NCI-H82 (cell line): ENCODE measurements around the gene SDK2.

ENCODE experiments used
- DNase-seq: peaks from one replicate; lab custom pipeline; 2025; lab: John Stamatoyannopoulos, UW

SDK2 gene

GRCh38 chr17:73653810-73654209 is 9.6 kb upstream of the SDK2 start:
- no peak for DNase-seq

DNA sequence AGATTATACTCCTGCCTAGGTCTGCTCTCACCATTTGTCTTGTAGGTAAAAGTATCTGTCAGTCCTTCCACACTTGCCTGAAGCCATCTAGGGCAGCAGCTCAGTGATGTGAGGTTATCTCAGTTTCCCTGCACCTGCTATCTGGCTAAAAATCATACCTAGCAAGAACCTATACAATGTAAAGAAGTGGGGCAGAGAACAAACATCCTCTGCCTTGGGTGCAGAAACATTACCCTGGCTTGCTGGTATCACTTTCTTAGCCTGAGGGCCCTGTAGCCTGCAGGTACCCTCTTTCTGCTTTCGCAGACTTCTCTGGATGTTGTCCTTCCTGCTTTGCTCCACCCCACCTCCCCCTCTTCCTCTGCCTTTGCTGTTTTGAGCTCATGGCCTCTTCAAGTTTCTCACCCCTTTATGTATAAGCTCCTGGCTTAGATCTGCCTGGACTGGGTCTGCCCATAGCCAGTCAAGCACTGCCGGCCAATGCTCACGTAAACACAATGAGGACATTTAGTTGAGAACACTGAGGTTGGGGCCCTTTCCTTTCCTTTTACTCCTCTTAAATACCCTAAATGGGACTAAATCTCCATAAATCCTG is 8.7 kb upstream of the SDK2 start:
- DNase-seq, result no peak

- DNase-seq, result no peak
Measured at GRCh38 chr17:73650617-73651200, 6.5 kb upstream of the SDK2 start.

DNA sequence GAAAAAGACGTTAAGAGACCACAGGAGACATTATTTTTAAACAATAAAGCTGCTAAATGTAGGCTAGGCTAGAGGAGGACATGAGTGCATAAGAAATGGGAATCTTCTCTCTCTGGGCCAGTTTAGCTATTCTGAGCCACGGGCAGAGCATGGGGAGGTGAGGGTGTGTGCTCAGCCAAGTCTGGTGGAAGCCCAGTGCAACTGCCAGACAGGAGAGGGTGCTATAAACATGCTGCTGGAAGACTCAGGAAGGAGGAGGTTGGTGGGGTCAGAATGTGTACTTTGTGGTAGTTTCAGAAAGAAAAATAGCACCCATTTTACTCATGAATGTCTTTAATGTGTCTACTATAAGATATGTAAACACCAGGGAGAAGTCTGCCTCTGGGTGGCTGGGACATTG is 5.9 kb upstream of the SDK2 start:
- peak; percentile 71 for DNase-seq

DNA sequence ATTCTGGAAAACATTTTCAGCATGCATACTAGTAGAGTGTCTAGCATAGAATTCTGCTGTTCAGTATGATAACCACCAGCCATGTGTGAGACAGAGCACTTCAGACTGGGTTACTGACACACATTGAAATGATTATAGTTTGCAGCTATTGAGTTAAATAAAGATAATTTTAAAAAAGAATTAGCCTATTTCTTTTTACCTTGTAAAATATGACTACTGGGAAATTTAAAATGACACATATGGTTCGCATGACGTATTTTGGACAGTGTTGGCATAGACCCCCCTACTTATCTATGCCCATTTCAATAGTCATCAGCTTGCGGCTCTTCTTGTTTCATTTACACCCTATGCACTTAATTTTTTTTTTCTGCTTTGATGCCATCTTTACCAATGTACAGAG is 4.7 kb upstream of the SDK2 start:
- no peak for DNase-seq

GRCh38 chr17:73648543-73648820 is 4.2 kb upstream of the SDK2 start:
- no peak for DNase-seq

GRCh38 chr17:73647772-73648542 is 3.7 kb upstream of the SDK2 start:
- no peak for DNase-seq

- no peak for DNase-seq
Measured at GRCh38 chr17:73647301-73647695, 3.1 kb upstream of the SDK2 start.

GRCh38 chr17:73646409-73647300 is 2.4 kb upstream of the SDK2 start:
- peak; percentile 68 for DNase-seq

GRCh38 chr17:73645050-73645871 is 1.0 kb upstream of the SDK2 start:
- peak; percentile 86 for DNase-seq

GRCh38 chr17:73643852-73644144 is 447 bp downstream of the SDK2 start:
- DNase-seq, result no peak

GRCh38 chr17:73643001-73643851 is 1.0 kb downstream of the SDK2 start:
- DNase-seq, result peak; percentile 85

GRCh38 chr17:73642659-73643000 is 1.6 kb downstream of the SDK2 start:
- DNase-seq, result no peak

DNA sequence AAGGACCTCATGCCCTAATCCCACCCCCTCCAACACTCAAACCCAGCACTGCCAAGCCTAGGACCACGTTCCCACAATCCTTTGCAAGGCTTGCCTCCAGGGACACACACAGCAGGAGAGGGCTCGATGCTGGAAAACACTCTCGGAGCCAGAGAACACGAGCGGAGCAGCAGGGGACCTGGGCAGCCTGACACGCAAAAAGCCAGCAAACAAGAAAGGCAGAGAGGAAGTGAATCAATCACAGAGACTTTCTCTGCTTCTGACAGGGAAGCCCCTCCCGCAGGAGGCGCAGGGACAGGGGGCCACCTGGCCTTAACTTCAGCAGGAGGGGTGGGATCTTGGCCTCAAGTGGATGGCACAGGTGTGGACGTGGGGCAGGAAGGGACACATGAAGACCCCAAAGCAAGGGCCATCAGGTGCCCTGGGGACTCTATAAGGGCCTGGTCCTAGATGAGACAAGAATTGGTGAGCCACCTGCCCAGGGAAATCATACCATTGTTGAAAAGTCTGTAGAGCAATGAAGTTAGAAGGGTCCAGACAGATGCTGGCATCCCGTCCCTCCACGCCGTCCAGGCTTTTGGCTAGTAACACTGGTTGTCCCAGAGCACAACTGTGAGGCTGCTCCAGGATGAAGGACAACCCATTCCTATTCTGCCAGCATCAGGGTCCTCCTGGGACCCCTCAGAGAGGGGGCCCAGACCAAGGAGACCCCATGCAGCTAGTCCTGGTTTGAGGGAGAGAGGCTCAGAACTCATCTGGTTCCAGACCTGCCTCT is 2.2 kb downstream of the SDK2 start:
- DNase-seq, result peak; percentile 53

DNA sequence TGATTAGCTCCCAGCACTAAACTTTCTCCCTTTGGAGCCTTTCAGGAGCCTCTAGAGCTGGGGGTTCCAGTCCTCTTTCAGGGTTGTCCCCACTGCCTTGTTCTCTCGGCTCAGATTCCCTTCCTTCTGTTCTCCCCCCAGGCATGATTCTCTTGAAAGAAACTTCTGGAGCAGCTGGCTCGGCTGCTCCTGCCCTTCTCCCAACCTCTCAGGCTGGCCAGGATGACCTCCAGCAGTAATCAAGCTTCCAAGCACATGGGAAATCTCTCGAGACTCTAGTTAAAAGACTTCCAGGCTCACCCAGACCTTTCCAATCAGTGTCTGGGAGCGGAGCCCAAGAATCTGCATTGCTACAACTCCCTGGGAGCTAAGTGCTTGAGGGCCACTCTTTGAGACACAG is 3.6 kb downstream of the SDK2 start:
- no peak for DNase-seq

- no peak for DNase-seq
Measured at GRCh38 chr17:73639932-73640331, 4.3 kb downstream of the SDK2 start.

DNA sequence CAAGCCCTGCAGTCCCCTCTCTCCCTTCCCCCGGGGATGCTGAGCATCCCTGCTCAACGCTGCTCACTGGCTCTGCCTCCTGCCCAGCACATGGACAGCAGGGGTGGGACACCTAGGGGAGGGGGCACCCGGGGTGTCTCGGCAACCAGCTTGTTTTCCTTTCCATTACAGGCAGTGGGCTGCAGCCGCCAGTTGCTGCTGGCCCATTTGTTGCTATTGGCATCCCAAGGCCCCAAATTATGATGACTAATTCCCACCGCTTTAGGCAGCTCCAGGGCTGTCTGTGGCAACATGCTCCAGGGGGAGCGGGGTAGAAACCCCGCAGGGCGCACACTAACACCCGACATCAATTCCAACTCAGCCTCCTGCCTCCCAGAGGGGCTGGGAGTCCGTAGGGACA is 4.9 kb downstream of the SDK2 start:
- DNase-seq, result no peak

DNA sequence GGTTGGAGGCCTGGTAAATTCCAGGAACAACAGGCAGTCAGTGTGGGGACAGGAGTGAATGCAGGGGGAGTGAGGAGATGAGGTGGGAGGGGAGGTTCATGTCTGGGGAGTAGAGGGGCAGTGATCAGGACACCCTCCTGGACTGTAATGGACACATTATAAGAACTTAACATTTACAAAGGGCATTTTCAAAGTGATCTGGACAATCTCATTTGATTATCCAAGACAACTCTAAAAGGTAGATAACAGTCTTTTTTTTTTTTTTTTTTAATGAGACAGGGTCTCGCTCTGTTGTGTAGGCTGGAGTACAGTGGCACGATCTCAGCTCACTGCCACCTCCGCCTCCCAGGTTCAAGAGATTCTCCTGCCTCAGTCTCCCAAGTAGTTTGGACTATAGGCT is 5.7 kb downstream of the SDK2 start:
- DNase-seq, result no peak

- no peak for DNase-seq
Measured at GRCh38 chr17:73637866-73638265, 6.4 kb downstream of the SDK2 start.

DNA sequence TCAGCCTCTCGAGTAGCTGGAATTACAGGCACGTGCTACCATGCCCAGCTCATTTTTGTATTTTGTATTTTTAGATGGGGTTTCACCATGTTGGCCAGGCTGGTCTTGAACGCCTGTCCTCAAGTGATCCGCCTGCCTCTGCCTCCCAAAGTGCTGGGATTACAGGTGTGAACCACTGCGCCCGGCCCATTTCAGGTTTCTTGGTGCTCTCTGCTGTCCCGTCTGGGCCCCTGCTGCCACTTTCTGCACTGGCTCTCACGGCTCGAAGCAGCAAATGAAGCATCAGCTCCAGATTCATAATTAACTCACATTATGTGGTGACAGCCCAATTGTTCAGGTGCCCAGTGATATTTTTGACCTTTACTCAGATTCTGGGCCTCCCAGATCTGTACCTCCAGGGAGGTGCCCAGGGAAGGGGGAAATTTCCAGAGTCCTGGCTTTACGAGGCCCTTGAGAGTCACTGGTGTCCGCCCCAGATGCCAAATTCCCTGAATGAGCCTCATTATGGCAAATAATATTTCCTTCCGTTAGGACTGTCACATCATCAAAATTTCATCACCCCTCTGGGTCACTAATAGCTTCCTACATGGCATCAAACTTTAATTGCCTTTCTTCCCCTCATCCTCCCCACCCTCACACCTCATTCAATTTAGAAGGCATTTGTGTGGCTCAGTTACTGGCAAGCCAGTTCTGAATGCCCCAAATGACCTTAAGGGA is 9.0 kb downstream of the SDK2 start:
- no peak for DNase-seq
